Heart left ventricle (tissue), 16 donors: Measurements from ENCODE around the gene B3GAT3. TPM values are rescaled to one million over a fixed set of nuclear protein-coding genes. Genes with fewer than 3 reads are reported as not detected.

Experiments used
- ATAC-seq, 4 donors: fragments of 200-7000 bp; cut with Tn5 transposase; one replicate each; pipeline ENCODE4 v1.9.1; 2020 to 2022; ENCODE audit warnings: moderate library complexity in 4 of 4, mild to moderate bottlenecking in 3 of 4, moderate number of reproducible peaks in 1 of 4
- DNase-seq, 5 donors: peaks; one replicate each; pipeline ENCODE4 v3.0.0-alpha.2; 2020
- H3K27ac ChIP-seq, 12 donors: fragments of 200-600 bp; sonication (generic) in 4 of 12; one replicate each; pipeline versions ENCODE4 v1.5.0 to v1.8.0; 2016 to 2022; ENCODE audit warnings: mild to moderate bottlenecking in 2 of 12
- H3K27me3 ChIP-seq, 9 donors: fragments of 200-600 bp; sonication (generic) in 2 of 9; one replicate each; pipeline versions ENCODE4 v1.5.1 to v1.8.0; 2016 to 2022; ENCODE audit warnings: mild to moderate bottlenecking in 3 of 9
- H3K36me3 ChIP-seq, 9 donors: fragments of 200-600 bp; sonication (generic) in 2 of 9; one replicate each; pipeline versions ENCODE4 v1.5.0 to v1.8.0; 2018 to 2022; ENCODE audit warnings: mild to moderate bottlenecking in 2 of 9
- H3K4me1 ChIP-seq, 12 donors: fragments of 200-600 bp; sonication (generic) in 4 of 12; one replicate each; pipeline versions ENCODE4 v1.5.0 to v1.8.0; 2016 to 2022; ENCODE audit warnings: mild to moderate bottlenecking in 3 of 12
- H3K4me3 ChIP-seq, 12 donors: fragments of 200-600 bp; sonication (generic) in 4 of 12; one replicate each; pipeline versions ENCODE4 v1.5.0 to v1.8.0; 2017 to 2022; ENCODE audit warnings: mild to moderate bottlenecking in 9 of 12, moderate library complexity in 4 of 12
- H3K9me3 ChIP-seq, 12 donors: fragments of 200-600 bp; sonication (generic) in 4 of 12; one replicate each; pipeline versions ENCODE4 v1.5.0 to v1.8.0; 2016 to 2022; ENCODE audit warnings: mild to moderate bottlenecking in 1 of 12
- CTCF ChIP-seq, 12 donors: fragments of 200-600 bp; sonication (generic) in 4 of 12; IDR thresholded peaks; one replicate each; pipeline versions ENCODE4 v1.5.0 to v1.8.0; 2018 to 2022; ENCODE audit warnings: antibody characterized with exemption in 12 of 12, mild to moderate bottlenecking in 5 of 12
- POLR2A ChIP-seq, 2 donors: fragments of 450-650 bp; IDR thresholded peaks; one replicate each; pipeline ENCODE4 v1.6.1; 2017; ENCODE audit warnings: antibody characterized with exemption in 2 of 2, mild to moderate bottlenecking in 2 of 2, moderate library complexity in 2 of 2
- WGBS, 4 donors: extraction: QIAGEN DNeasy Blood & Tissue Kit in 2 of 4; methylation state at CpG; one replicate each; pipeline versions ENCODE4 v1.1.5 to v1.1.7; 2013 to 2018; 5-methylcytosine and 5-hydroxymethylcytosine counted together
- intact Hi-C, 10 donors: fragments of 100-400 bp; cut with DNase I; formaldehyde crosslinking; loops; one replicate each; pipeline versions ENCODE4 v1.11.1 to v1.14.2; 2022
- long read RNA-seq, 3 donors: library from polyadenylated mRNA; unstranded; transcript quantifications; one replicate each; pipeline ENCODE4 v2.0.0, GENCODE V29; 2020 to 2021
- polyA plus RNA-seq, 2 donors: library from polyadenylated mRNA; stranded (reverse); fragments of 200-250 nt; gene quantifications; one replicate each; pipeline ENCODE4 v1.2.3, GENCODE V29; 2013
- total RNA-seq, 9 donors: library from RNA; depleted of rRNA in 2 of 9; stranded (reverse); fragments of >200 nt in 2 of 9; fragmentation: NEBNext Ultra II Directional in 3 of 9; extraction: Animal tissue kit (Norgen Biotek cat#: 25700) in 3 of 9; gene quantifications; one replicate each; pipeline versions ENCODE4 v1.1.0 to v1.2.4, GENCODE V29; 2016 to 2023
- donor health status: ischemic (EF 13 %, LVEDD 7.1; RV severe dilation, severe dysfunction).
- donor health status: healthy with polysubstance abuse.
- donor health status: DM: no; HTN: yes; CAD: no.
- donor health status: DM: no; HTN: no; CAD: no.
- donor health status: ischemic (EF 25% LVEDD 6.9; RV normal size, moderate dysfunction).
- donor health status: ischemic (EF 25% LVEDD 5.7; RV mildly dilated, moderate dysfunction).
- donor health status: healthy.
- donor health status: DM: yes; HTN: yes; CAD: no.
- donor health status: ischemic (EF 35%, LVEDD 5.7; RV mildly dilated, moderate dysfunction).
- donor health status: nonischemic (EF 11% LVEDD 7.7; RV severe dilation, severe dysfunction).
- donor health status: DM: yes; HTN: yes; CAD: no.
- donor health status: PGD.
- donor health status: ischemic (EF 29% LVEDD 5.4; RV normal size, mild dysfunction).
- donor health status: nonischemic (EF 23%, LVEDD 6.1; RV moderate dilation, normal function).

The B3GAT3 gene
- total RNA-seq: 10 to 100 TPM in 7 of 9 donors, 1 to 10 TPM in 2; 9.2 to 20.5 (median 12.3) TPM
- 10 to 100 TPM; 19.1 to 38.1 TPM for polyA plus RNA-seq
- long read RNA-seq, donor 1, transcript B3GAT3-201 (5 exons, 1,641 nt): major isoform, 7 of 16 reads
- long read RNA-seq, donor 1, partial matches to known transcripts: 3 of 16 reads
- long read RNA-seq, donor 1, other reads (novel, unspliced or antisense): 5 of 16 reads
- long read RNA-seq, donor 2, transcript B3GAT3-201 (5 exons, 1,641 nt): major isoform, 51 of 81 reads
- long read RNA-seq, donor 2, transcript B3GAT3-205 (5 exons, 1,120 nt): minor isoform, 6 of 81 reads
- long read RNA-seq, donor 2, partial matches to known transcripts: 5 of 81 reads
- long read RNA-seq, donor 2, other reads (novel, unspliced or antisense): 18 of 81 reads
- long read RNA-seq, donor 3, transcript B3GAT3-201 (5 exons, 1,641 nt): major isoform, 11 of 23 reads
- long read RNA-seq, donor 3, partial matches to known transcripts: 4 of 23 reads
- long read RNA-seq, donor 3, other reads (novel, unspliced or antisense): 6 of 23 reads

GRCh38 chr11:62621567-62622470, at the start of gene B3GAT3:
TSS of gene B3GAT3 (minus strand) at chr11:62621986. CDS start at chr11:62621947, 39 bp downstream.
- Histone ChIP-seq H3K27ac (peak within 1 kb of the TSS; percentile 69 to 96 (median 88)), H3K9me3 (no peaks in the 10 kb centered on the region), H3K36me3 (peaks cover 2 to 43% (median 34%) of the 10 kb centered on the region in 9 donors), H3K4me1 (peaks cover 0 to 28% (median 14%) of the 10 kb centered on the region in 12 donors), H3K4me3 (peak within 1 kb of the TSS; percentile 43 to 94 (median 80)), H3K27me3 (no peaks in the 10 kb centered on the region)
- intact Hi-C loops: no loop called here
- TF ChIP-seq CTCF (IDR thresholded peaks at IDR 0.05): peak in 2 of 12 donors; percentile 4
- peak in 1 of 2 donors; percentile 85 for TF ChIP-seq POLR2A (IDR thresholded peaks at IDR 0.05)
- DNase-seq (peak; percentile 96 to 99 (median 99)), ATAC-seq (peak; percentile 98 to 99 (median 99))
- WGBS, 4 donors: 1 to 4% (median 1%) methylated on average over 22 to 77 of the region's 77 CpGs

- intact Hi-C loops: loop anchor here in 1 of 10 donors (5.0 kb wide), 1 partner anchor 36 kb away; the partner anchor contains the start of genes BSCL2 and GNG3
- WGBS, 4 donors: 1 to 2% (median 1%) methylated on average over 17 of the region's 17 CpGs
- no peaks in the 10 kb centered on the region for H3K27me3 ChIP-seq
- TF ChIP-seq CTCF (IDR thresholded peaks at IDR 0.05) (no peak), POLR2A (IDR thresholded peaks at IDR 0.05) (no peak)
- DNase-seq (peak in 1 of 5 donors; percentile 50), ATAC-seq (peak; percentile 27 to 32 (median 32))
- no peaks in the 10 kb centered on the region for H3K9me3 ChIP-seq
- H3K36me3 ChIP-seq: peaks cover 0 to 50% (median 44%) of the 10 kb centered on the region in 9 donors
- H3K27ac ChIP-seq: peak overlapping the region; percentile 82 to 97 (median 88)
- H3K4me3 ChIP-seq: peak overlapping the region; percentile 68 to 93 (median 76)
- H3K4me1 ChIP-seq: peaks cover 5 to 60% (median 38%) of the 10 kb centered on the region in 12 donors
Observed at GRCh38 chr11:62671236-62671607, 49.4 kb upstream of the B3GAT3 start.

- Histone ChIP-seq H3K4me1 (peaks cover 5 to 63% (median 43%) of the 10 kb centered on the region in 12 donors), H3K27me3 (no peaks in the 10 kb centered on the region), H3K27ac (peak overlapping the region in 7 of 12 donors; percentile 4 to 97 (median 10)), H3K9me3 (no peaks in the 10 kb centered on the region), H3K4me3 (no peak overlapping the region), H3K36me3 (peaks cover 0 to 34% (median 28%) of the 10 kb centered on the region in 9 donors)
- TF ChIP-seq POLR2A (IDR thresholded peaks at IDR 0.05): no peak
- TF ChIP-seq CTCF (IDR thresholded peaks at IDR 0.05): no peak
- DNase-seq (peak in 2 of 5 donors; percentile 14 to 29), ATAC-seq (no peak)
- intact Hi-C loops: loop anchor here in 2 of 10 donors (5.0 kb wide), 1 partner anchor 38 kb away; the partner anchor contains the start of genes BSCL2 (in 2 of the 2) and GNG3 (in 2 of the 2)
- 72 to 80% (median 77%) methylated on average over 4 of the region's 4 CpGs for WGBS, 4 donors
Observed at GRCh38 chr11:62669420-62670161, 47.8 kb upstream of the B3GAT3 start.
